ENCODE data around the gene LRMDA. TPM values are rescaled to one million over a fixed set of nuclear protein-coding genes. Genes with fewer than 3 reads are reported as not detected.

Gene LRMDA
- polyA plus RNA-seq, 3 donors: 39.8 to 59.6 (median 56.4) TPM

DNA sequence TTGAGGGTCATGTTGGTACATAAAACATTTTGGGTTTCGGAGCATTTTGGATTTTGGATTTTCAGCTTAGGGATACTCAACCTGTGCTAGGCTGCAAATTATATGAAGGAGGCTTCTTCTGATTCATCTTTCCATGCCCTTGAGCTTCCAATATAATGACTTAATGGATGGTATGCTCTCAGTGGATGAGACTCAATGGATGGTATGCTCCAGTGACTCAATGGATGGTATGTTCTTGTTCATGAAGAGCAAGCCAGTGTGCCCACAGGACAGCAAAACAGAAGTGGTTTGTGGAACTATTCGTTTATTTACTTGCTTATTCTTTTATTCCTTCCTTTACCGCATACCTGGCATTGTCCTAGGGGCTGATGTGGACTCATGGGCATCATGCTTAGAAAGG lies 969.6 kb downstream of the LRMDA start:
- no peak overlapping the region for H3K4me3 Mint-ChIP-seq
- peaks cover 4 to 11% (median 7%) of the 10 kb centered on the region in 7 donors for H3K9me3 Mint-ChIP-seq
- H3K9ac ChIP-seq (ENCODE audit: insufficient read depth, low read length, poor library complexity, severe bottlenecking): no peak overlapping the region
- peaks cover 29% of the 10 kb centered on the region in 2 donors for H3K4me1 ChIP-seq (ENCODE audit: control insufficient read depth in 1 of 2, insufficient read depth in 2 of 2, low read length in 2 of 2)
- intact Hi-C loops (cut with micrococcal nuclease): no loop called here
- peaks cover 31% of the 10 kb centered on the region for H3K4me1 Mint-ChIP-seq
- H3K27ac ChIP-seq (ENCODE audit: low read depth in 1 of 2, low read length in 2 of 2): no peak overlapping the region
- peaks cover 0 to 3% of the 10 kb centered on the region in 2 donors for H3K9me3 ChIP-seq (replicated peaks in 1 of 2; ENCODE audit: control insufficient read depth in 1 of 2, insufficient read depth in 1 of 2, low read length in 2 of 2)
- H3K27ac Mint-ChIP-seq: no peak overlapping the region
- H3K27me3 ChIP-seq (ENCODE audit: control insufficient read depth in 2 of 2, insufficient read depth in 2 of 2, low read length in 2 of 2): no peaks in the 10 kb centered on the region
- H3K4me2 ChIP-seq (replicated peaks; ENCODE audit: extremely low read depth, low read length, poor library complexity, severe bottlenecking): no peak overlapping the region
- no peaks in the 10 kb centered on the region for H3K36me3 ChIP-seq (replicated peaks in 1 of 2; ENCODE audit: control insufficient read depth in 1 of 2, insufficient read depth in 2 of 2, low read length in 2 of 2)
- no peaks in the 10 kb centered on the region for H3K79me2 ChIP-seq (ENCODE audit: insufficient read depth, low read length)
- H3K36me3 Mint-ChIP-seq: peaks cover 10 to 11% of the 10 kb centered on the region in 2 donors
- no peaks in the 10 kb centered on the region for H4K20me1 ChIP-seq (ENCODE audit: insufficient read depth, low read length)
- TF ChIP-seq, protein P1, sequence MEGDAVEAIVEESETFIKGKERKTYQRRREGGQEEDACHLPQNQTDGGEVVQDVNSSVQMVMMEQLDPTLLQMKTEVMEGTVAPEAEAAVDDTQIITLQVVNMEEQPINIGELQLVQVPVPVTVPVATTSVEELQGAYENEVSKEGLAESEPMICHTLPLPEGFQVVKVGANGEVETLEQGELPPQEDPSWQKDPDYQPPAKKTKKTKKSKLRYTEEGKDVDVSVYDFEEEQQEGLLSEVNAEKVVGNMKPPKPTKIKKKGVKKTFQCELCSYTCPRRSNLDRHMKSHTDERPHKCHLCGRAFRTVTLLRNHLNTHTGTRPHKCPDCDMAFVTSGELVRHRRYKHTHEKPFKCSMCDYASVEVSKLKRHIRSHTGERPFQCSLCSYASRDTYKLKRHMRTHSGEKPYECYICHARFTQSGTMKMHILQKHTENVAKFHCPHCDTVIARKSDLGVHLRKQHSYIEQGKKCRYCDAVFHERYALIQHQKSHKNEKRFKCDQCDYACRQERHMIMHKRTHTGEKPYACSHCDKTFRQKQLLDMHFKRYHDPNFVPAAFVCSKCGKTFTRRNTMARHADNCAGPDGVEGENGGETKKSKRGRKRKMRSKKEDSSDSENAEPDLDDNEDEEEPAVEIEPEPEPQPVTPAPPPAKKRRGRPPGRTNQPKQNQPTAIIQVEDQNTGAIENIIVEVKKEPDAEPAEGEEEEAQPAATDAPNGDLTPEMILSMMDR (IDR thresholded peaks at IDR 0.05): no peak
- WGBS (ENCODE audit: insufficient coverage): 100% methylated on average over 1 of the region's 3 CpGs
- DNase-seq: no peak
- H3K27me3 Mint-ChIP-seq (ENCODE audit: low read depth in 3 of 3): peaks cover 0 to 4% (median 0%) of the 10 kb centered on the region in 3 donors
- H2AFZ ChIP-seq (ENCODE audit: insufficient read depth, low read depth, low read length, poor library complexity, severe bottlenecking): no peak overlapping the region
- no peak overlapping the region for H3K4me3 ChIP-seq (replicated peaks in 1 of 3; ENCODE audit: low read depth in 2 of 3, low read length in 3 of 3)

DNA sequence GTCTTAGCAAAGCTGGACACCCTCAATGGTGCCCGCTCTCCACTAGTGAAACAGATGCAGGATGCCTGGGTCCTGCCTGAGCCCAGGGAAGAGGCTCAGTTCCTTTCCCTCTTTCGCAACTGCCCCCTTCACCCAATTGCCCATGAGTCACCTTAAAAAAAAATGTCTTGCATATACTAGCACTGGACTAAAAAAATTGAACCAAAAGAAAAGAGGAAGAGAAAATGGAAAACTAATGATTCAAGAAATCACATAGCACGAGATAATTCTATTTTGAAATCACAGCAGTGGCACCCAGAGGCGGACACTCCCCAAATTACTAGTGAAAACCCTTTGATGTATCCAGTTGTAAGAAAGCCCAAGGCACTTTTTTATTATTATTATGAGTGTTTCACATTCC lies 972.5 kb downstream of the LRMDA start:
- no peaks in the 10 kb centered on the region for H3K36me3 ChIP-seq (replicated peaks in 1 of 2; ENCODE audit: control insufficient read depth in 1 of 2, insufficient read depth in 2 of 2, low read length in 2 of 2)
- Mint-ChIP-seq H3K4me3 (peak overlapping the region; percentile 7 to 61), H3K36me3 (peaks cover 4% of the 10 kb centered on the region in 2 donors), H3K27me3 (ENCODE audit: low read depth in 3 of 3) (peaks cover 0 to 4% (median 0%) of the 10 kb centered on the region in 3 donors), H3K9me3 (peaks cover 4 to 11% (median 7%) of the 10 kb centered on the region in 7 donors), H3K4me1 (peaks cover 45% of the 10 kb centered on the region), H3K27ac (peak overlapping the region; percentile 88 to 98 (median 97))
- intact Hi-C loops (cut with micrococcal nuclease): no loop called here
- 22% methylated on average over 1 of the region's 4 CpGs for WGBS (ENCODE audit: insufficient coverage)
- H3K79me2 ChIP-seq (ENCODE audit: insufficient read depth, low read length): no peaks in the 10 kb centered on the region
- peak overlapping the region; percentile 84 to 86 for H3K27ac ChIP-seq (ENCODE audit: low read depth in 1 of 2, low read length in 2 of 2)
- H3K4me2 ChIP-seq (replicated peaks; ENCODE audit: extremely low read depth, low read length, poor library complexity, severe bottlenecking): peak overlapping the region; percentile 46
- H4K20me1 ChIP-seq (ENCODE audit: insufficient read depth, low read length): no peaks in the 10 kb centered on the region
- H2AFZ ChIP-seq (ENCODE audit: insufficient read depth, low read depth, low read length, poor library complexity, severe bottlenecking): no peak overlapping the region
- H3K27me3 ChIP-seq (ENCODE audit: control insufficient read depth in 2 of 2, insufficient read depth in 2 of 2, low read length in 2 of 2): no peaks in the 10 kb centered on the region
- peak overlapping the region; percentile 44 for H3K9ac ChIP-seq (ENCODE audit: insufficient read depth, low read length, poor library complexity, severe bottlenecking)
- peak overlapping the region in 1 of 3 experiments; percentile 24 for H3K4me3 ChIP-seq (replicated peaks in 1 of 3; ENCODE audit: low read depth in 2 of 3, low read length in 3 of 3)
- peaks cover 0 to 3% of the 10 kb centered on the region in 2 donors for H3K9me3 ChIP-seq (replicated peaks in 1 of 2; ENCODE audit: control insufficient read depth in 1 of 2, insufficient read depth in 1 of 2, low read length in 2 of 2)
- TF ChIP-seq, protein P1 (IDR thresholded peaks at IDR 0.05): no peak
- DNase-seq: peak; percentile 89 to 96 (median 94)
- peaks cover 35 to 39% of the 10 kb centered on the region in 2 donors for H3K4me1 ChIP-seq (ENCODE audit: control insufficient read depth in 1 of 2, insufficient read depth in 2 of 2, low read length in 2 of 2)

All from CD14-positive monocyte (primary cell).